A549 (cell line): ENCODE results near the gene EFCAB11. TPM values are rescaled to one million over a fixed set of nuclear protein-coding genes. Genes with fewer than 3 reads are reported as not detected.

Experiments
- ATAC-seq, 2 experiments: fragments of 200-7000 bp in 1 of 2; fragments of >200 bp in 1 of 2; cut with Nextera tagmentation in 1 of 2; cut with Tn5 transposase in 1 of 2; 3 replicates each; pipeline versions ENCODE4 v1.8.0 to v1.9.1; 2018 to 2020; ENCODE audit warnings: mild to moderate bottlenecking in 1 of 2, moderate library complexity in 1 of 2
- CTCF ChIA-PET: fragments of 300-600 bp; sonication (Branson Sonifier 250); formaldehyde crosslinking; extraction: SDS; loops from one replicate; lab custom pipeline; 2021; ENCODE audit warnings: antibody characterized with exemption, inconsistent platforms; lab: Yijun Ruan, JAX
- POLR2A ChIA-PET: fragments of 350-600 bp; formaldehyde crosslinking; extraction: SDS; loops from one replicate; lab custom pipeline; 2021; ENCODE audit warnings: antibody characterized with exemption, inconsistent platforms; lab: Yijun Ruan, JAX
- DNase-seq, 2 experiments: peaks; one replicate each; pipeline versions ENCODE4 v3.0.0 to v3.0.0-alpha.2; 2011 to 2016; ENCODE audit warnings: low read depth in 1 of 2, low spot score in 1 of 2
- FAIRE-seq: peaks from 2 replicates; lab custom pipeline; 2011; peaks lifted over from hg19 to GRCh38; lab: Jason Lieb, UNC
- H3K27ac ChIP-seq, 2 experiments: fragments of >200 bp; sonication (Bioruptor Twin); formaldehyde crosslinking; 3 replicates each; pipeline ENCODE4 v1.5.1; 2016 to 2017
- H3K4me1 ChIP-seq: fragments of >200 bp; sonication (Bioruptor Twin); formaldehyde crosslinking; 3 replicates; pipeline ENCODE4 v1.6.1; 2016
- H3K4me2 ChIP-seq: fragments of >200 bp; sonication (Bioruptor Twin); formaldehyde crosslinking; 3 replicates; pipeline ENCODE4 v1.6.1; 2016
- H3K4me3 ChIP-seq: fragments of >200 bp; sonication (Bioruptor Twin); formaldehyde crosslinking; 3 replicates; pipeline ENCODE4 v1.5.1; 2016
- H3K9me3 ChIP-seq: fragments of >200 bp; sonication (Bioruptor Twin); formaldehyde crosslinking; 3 replicates; pipeline ENCODE4 v1.6.1; 2016
- BHLHE40 ChIP-seq: IDR thresholded peaks from 2 replicates; pipeline ENCODE4 v1.6.1; 2012; ENCODE audit warnings: low read depth, low read length, inconsistent platforms
- CBX2 ChIP-seq: fragments of 200-600 bp; sonication (generic); IDR thresholded peaks from 2 replicates; pipeline ENCODE4 v1.6.1; 2016; ENCODE audit warnings: low read depth, mild to moderate bottlenecking, borderline replicate concordance
- CBX8 ChIP-seq: fragments of 200-600 bp; sonication (generic); IDR thresholded peaks from 2 replicates; pipeline ENCODE4 v1.6.1; 2016
- CEBPB ChIP-seq, 2 experiments: fragments of >200 bp in 1 of 2; sonication (Bioruptor Twin) in 1 of 2; formaldehyde crosslinking in 1 of 2; IDR thresholded peaks; 2 replicates each; pipeline ENCODE4 v1.6.1; 2012 to 2016
- CHD2 ChIP-seq: fragments of 150-350 bp; IDR thresholded peaks from 2 replicates; pipeline ENCODE4 v1.6.1; 2014; ENCODE audit warnings: low read length; ENCODE audit not compliant: partially characterized antibody
- EHMT2 ChIP-seq: fragments of 200-600 bp; sonication (generic); IDR thresholded peaks from 2 replicates; pipeline ENCODE4 v1.6.1; 2016; ENCODE audit warnings: antibody characterized with exemption, low read depth, mild to moderate bottlenecking, moderate library complexity
- FOSL2 ChIP-seq, 2 experiments: fragments of 450-650 bp in 1 of 2; fragments of >200 bp in 1 of 2; sonication (Bioruptor Twin) in 1 of 2; formaldehyde crosslinking; IDR thresholded peaks; 2 replicates each; pipeline versions ENCODE4 v1.5.0 to v1.6.1; 2016 to 2020; ENCODE audit warnings: mild to moderate bottlenecking in 1 of 2, moderate library complexity in 1 of 2
- FOXS1 ChIP-seq: fragments of 250-450 bp; sonication (Bioruptor Pico); IDR thresholded peaks from 2 replicates; pipeline ENCODE4 v1.5.0; 2020; ENCODE audit warnings: mild to moderate bottlenecking, moderate library complexity
- HEYL ChIP-seq: fragments of 250-450 bp; sonication (Bioruptor Pico); IDR thresholded peaks from 2 replicates; pipeline ENCODE4 v1.8.0; 2021; ENCODE audit warnings: mild to moderate bottlenecking, moderate library complexity
- HMGXB4 ChIP-seq: fragments of 250-450 bp; sonication (Bioruptor Pico); IDR thresholded peaks from 2 replicates; pipeline ENCODE4 v1.5.0; 2021; ENCODE audit warnings: mild to moderate bottlenecking, moderate library complexity, borderline replicate concordance
- HOXB13 ChIP-seq: fragments of 250-450 bp; sonication (Bioruptor Pico); IDR thresholded peaks from 2 replicates; pipeline ENCODE4 v1.5.0; 2020; ENCODE audit warnings: low read depth, mild to moderate bottlenecking, moderate library complexity
- HOXB5 ChIP-seq: fragments of 250-450 bp; sonication (Bioruptor Pico); IDR thresholded peaks from 2 replicates; pipeline ENCODE4 v1.5.0; 2020; ENCODE audit warnings: mild to moderate bottlenecking, moderate library complexity
- JUNB ChIP-seq: fragments of >200 bp; sonication (Bioruptor Twin); formaldehyde crosslinking; IDR thresholded peaks from 2 replicates; pipeline ENCODE4 v1.6.1; 2016
- KDM1A ChIP-seq: fragments of 200-600 bp; sonication (generic); IDR thresholded peaks from 2 replicates; pipeline ENCODE4 v1.6.1; 2016; ENCODE audit warnings: low read depth, mild to moderate bottlenecking
- MAZ ChIP-seq: fragments of 150-350 bp; IDR thresholded peaks from 2 replicates; pipeline ENCODE4 v1.6.1; 2014; ENCODE audit warnings: antibody characterized with exemption, low read depth, low read length, borderline replicate concordance
- MYC ChIP-seq: IDR thresholded peaks from 2 replicates; pipeline ENCODE4 v1.6.1; 2012; ENCODE audit warnings: mild to moderate bottlenecking, inconsistent platforms, low read length, improper control_type of control experiment, borderline replicate concordance
- NFE2L2 ChIP-seq: fragments of 150-350 bp; conservative IDR thresholded peaks from 2 replicates; pipeline ENCODE4 v1.6.1; 2014; ENCODE audit warnings: low read length
- NR3C1 ChIP-seq: fragments of >200 bp; sonication (Bioruptor Twin); formaldehyde crosslinking; IDR thresholded peaks from 3 replicates; pipeline ENCODE4 v1.6.1; 2017
- PHF8 ChIP-seq: fragments of 200-600 bp; sonication (generic); IDR thresholded peaks from 2 replicates; pipeline ENCODE4 v1.6.1; 2016; ENCODE audit warnings: low read depth, mild to moderate bottlenecking, antibody characterized with exemption, moderate library complexity, borderline replicate concordance
- POLR2A ChIP-seq: IDR thresholded peaks from 2 replicates; pipeline ENCODE4 v1.6.1; 2012; ENCODE audit warnings: mild to moderate bottlenecking, low read length
- POLR2AphosphoS2 ChIP-seq: conservative IDR thresholded peaks from 2 replicates; pipeline ENCODE4 v1.6.1; 2012; ENCODE audit warnings: low read length, improper control_type of control experiment, inconsistent platforms
- RNF2 ChIP-seq: fragments of 200-600 bp; sonication (generic); IDR thresholded peaks from 2 replicates; pipeline ENCODE4 v1.6.1; 2016; ENCODE audit warnings: low read depth, mild to moderate bottlenecking, antibody characterized with exemption, moderate library complexity, borderline replicate concordance
- TFCP2L1 ChIP-seq: fragments of 250-450 bp; sonication (Bioruptor Pico); IDR thresholded peaks from 2 replicates; pipeline ENCODE4 v1.5.0; 2021; ENCODE audit warnings: mild to moderate bottlenecking
- TP53 ChIP-seq: fragments of 250-450 bp; sonication (Bioruptor Pico); IDR thresholded peaks from 2 replicates; pipeline ENCODE4 v1.5.0; 2021; ENCODE audit warnings: mild to moderate bottlenecking, moderate library complexity
- ZC3H11A ChIP-seq: fragments of 450-650 bp; IDR thresholded peaks from 2 replicates; pipeline ENCODE4 v1.6.1; 2014; ENCODE audit warnings: antibody characterized with exemption, mild to moderate bottlenecking
- ZFP36 ChIP-seq: fragments of 450-650 bp; IDR thresholded peaks from 2 replicates; pipeline ENCODE4 v1.6.1; 2014; ENCODE audit warnings: borderline replicate concordance; ENCODE audit not compliant: partially characterized antibody
- ZNF302 ChIP-seq: fragments of 250-450 bp; sonication (Bioruptor Pico); IDR thresholded peaks from 2 replicates; pipeline ENCODE4 v1.9.0; 2021; ENCODE audit warnings: inconsistent platforms, mild to moderate bottlenecking, moderate library complexity
- WGBS: methylation state at CpG from one replicate; pipeline ENCODE4 v1.1.6; 2017; ENCODE audit errors: missing lambda C conversion rate; 5-methylcytosine and 5-hydroxymethylcytosine counted together
- polyA plus RNA-seq, 4 experiments: library from polyadenylated mRNA; depleted of rRNA in 3 of 4; stranded (reverse); fragments of >200 nt; fragmentation: RNase III in 1 of 4; extraction: RNeasy Plus Mini Kit Qiagen cat#74134 plus additional on column Dnase treatment in 1 of 4; gene quantifications; 2 replicates in 3 of 4; 3 replicates in 1 of 4; pipeline ENCODE4 v1.2.3, GENCODE V29; 2011 to 2017

EFCAB11 gene
- polyA plus RNA-seq, 2 of the 4 experiments (the other 2 are of a cell fraction) = 18.8 to 19.6 TPM

- POLR2A ChIA-PET = no interaction called here
- no peak for TF ChIP-seq EHMT2
- TF ChIP-seq FOXS1 = no peak
- TF ChIP-seq CEBPB (IDR thresholded peaks at IDR 0.05) = peak; percentile 8 to 26; a peak in 1 of 4 replicates
- no peak for TF ChIP-seq BHLHE40
- Histone ChIP-seq H3K4me1 (no peaks in the 10 kb centered on the region), H3K9me3 (no peaks in the 10 kb centered on the region), H3K4me3 (no peak overlapping the region), H3K4me2 (no peak overlapping the region), H3K27ac (no peak overlapping the region)
- FAIRE-seq (no peak), DNase-seq (no peak), ATAC-seq (no peak)
- WGBS = 8% methylated on average over 1 of the region's 1 CpG
- CTCF ChIA-PET = interaction anchor here (1.1 to 1.3 kb wide), 3 partner anchors 10 to 13 kb away, joined by 3 read pairs; no protein-coding TSS in a partner anchor
These were observed 27.8 kb downstream of the EFCAB11 start for GRCh38 chr14:89926694-89927093.

GRCh38 chr14:89924268-89924667 is 30.3 kb downstream of the EFCAB11 start:
- no peak for ATAC-seq
- POLR2A ChIA-PET = no interaction called here
- Histone ChIP-seq H3K9me3 (no peaks in the 10 kb centered on the region), H3K4me1 (no peaks in the 10 kb centered on the region), H3K4me3 (no peak overlapping the region), H3K4me2 (no peak overlapping the region), H3K27ac (no peak overlapping the region)
- no peak for TF ChIP-seq MYC
- no peak for TF ChIP-seq FOSL2 (IDR thresholded peaks at IDR 0.05)
- no peak for TF ChIP-seq FOSL2 (CRISPR knock-in tag; IDR thresholded peaks at IDR 0.05)
- no peak for DNase-seq
- FAIRE-seq = no peak
- CTCF ChIA-PET = interaction anchor here (0.6 to 1.6 kb wide), 4 partner anchors 9 to 682 kb away, joined by 3 to 4 read pairs (median 3); no protein-coding TSS in a partner anchor
- 51% methylated on average over 4 of the region's 4 CpGs for WGBS

- no peak for TF ChIP-seq NFE2L2
- TF ChIP-seq KDM1A = no peak
- no peak for TF ChIP-seq HOXB13 (CRISPR knock-in tag)
- no peak for TF ChIP-seq ZC3H11A
- no peak for TF ChIP-seq CBX8
- no peak for TF ChIP-seq CEBPB (IDR thresholded peaks at IDR 0.05)
- Histone ChIP-seq H3K4me1 (no peaks in the 10 kb centered on the region), H3K27ac (no peak overlapping the region), H3K9me3 (no peaks in the 10 kb centered on the region), H3K4me2 (no peak overlapping the region), H3K4me3 (no peak overlapping the region)
- ChIA-PET POLR2A (no interaction called here), CTCF (interaction anchor here (0.8 to 1.1 kb wide), 4 partner anchors 745 to 896 kb away, joined by 3 read pairs; no protein-coding TSS in a partner anchor)
- ATAC-seq (no peak), DNase-seq (no peak), FAIRE-seq (no peak)
- 84% methylated on average over 6 of the region's 6 CpGs for WGBS
These were observed 32.3 kb downstream of the EFCAB11 start for GRCh38 chr14:89922031-89922907.

- ChIA-PET POLR2A (no interaction called here), CTCF (interaction anchor here (0.8 to 1.1 kb wide), 4 partner anchors 15 to 894 kb away, joined by 3 read pairs; no protein-coding TSS in a partner anchor)
- ATAC-seq = no peak
- Histone ChIP-seq H3K4me3 (no peak overlapping the region), H3K9me3 (no peaks in the 10 kb centered on the region), H3K4me1 (no peaks in the 10 kb centered on the region), H3K27ac (no peak overlapping the region), H3K4me2 (no peak overlapping the region)
- FAIRE-seq = no peak
- no peak for DNase-seq
- WGBS = 49% methylated on average over 3 of the region's 3 CpGs
- TF ChIP-seq TP53 (no peak), ZFP36 (no peak), PHF8 (no peak), ZNF302 (CRISPR knock-in tag) (no peak), HOXB5 (CRISPR knock-in tag) (no peak), HMGXB4 (no peak), POLR2A (no peak), NFE2L2 (no peak), NR3C1 (no peak), JUNB (no peak), CBX2 (no peak), RNF2 (no peak), TFCP2L1 (CRISPR knock-in tag) (no peak), HEYL (CRISPR knock-in tag) (no peak), CHD2 (no peak), POLR2AphosphoS2 (no peak), MAZ (no peak)
These were observed 33.2 kb downstream of the EFCAB11 start for GRCh38 chr14:89921346-89921745.
